A549 (cell line): ENCODE measurements around the gene PTPN9. TPM values are rescaled to one million over a fixed set of nuclear protein-coding genes. Genes with fewer than 3 reads are reported as not detected.

Experiments
- ATAC-seq, 2 experiments: fragments of 200-7000 bp in 1 of 2; fragments of >200 bp in 1 of 2; cut with Nextera tagmentation in 1 of 2; cut with Tn5 transposase in 1 of 2; 3 replicates each; pipeline versions ENCODE4 v1.8.0 to v1.9.1; 2018 to 2020; ENCODE audit warnings: mild to moderate bottlenecking in 1 of 2, moderate library complexity in 1 of 2
- CTCF ChIA-PET: fragments of 300-600 bp; sonication (Branson Sonifier 250); formaldehyde crosslinking; extraction: SDS; loops from one replicate; lab custom pipeline; 2021; ENCODE audit warnings: antibody characterized with exemption, inconsistent platforms; lab: Yijun Ruan, JAX
- POLR2A ChIA-PET: fragments of 350-600 bp; formaldehyde crosslinking; extraction: SDS; loops from one replicate; lab custom pipeline; 2021; ENCODE audit warnings: antibody characterized with exemption, inconsistent platforms; lab: Yijun Ruan, JAX
- DNase-seq, 2 experiments: peaks; one replicate each; pipeline versions ENCODE4 v3.0.0 to v3.0.0-alpha.2; 2011 to 2016; ENCODE audit warnings: low read depth in 1 of 2, low spot score in 1 of 2
- FAIRE-seq: peaks from 2 replicates; lab custom pipeline; 2011; peaks lifted over from hg19 to GRCh38; lab: Jason Lieb, UNC
- H3K27ac ChIP-seq, 2 experiments: fragments of >200 bp; sonication (Bioruptor Twin); formaldehyde crosslinking; 3 replicates each; pipeline ENCODE4 v1.5.1; 2016 to 2017
- H3K4me1 ChIP-seq: fragments of >200 bp; sonication (Bioruptor Twin); formaldehyde crosslinking; 3 replicates; pipeline ENCODE4 v1.6.1; 2016
- H3K4me2 ChIP-seq: fragments of >200 bp; sonication (Bioruptor Twin); formaldehyde crosslinking; 3 replicates; pipeline ENCODE4 v1.6.1; 2016
- H3K4me3 ChIP-seq: fragments of >200 bp; sonication (Bioruptor Twin); formaldehyde crosslinking; 3 replicates; pipeline ENCODE4 v1.5.1; 2016
- H3K9me3 ChIP-seq: fragments of >200 bp; sonication (Bioruptor Twin); formaldehyde crosslinking; 3 replicates; pipeline ENCODE4 v1.6.1; 2016
- ATOH8 ChIP-seq: fragments of 250-450 bp; sonication (Bioruptor Pico); IDR thresholded peaks from 2 replicates; pipeline ENCODE4 v1.5.0; 2020; ENCODE audit warnings: low read depth, mild to moderate bottlenecking, moderate library complexity
- CBX2 ChIP-seq: fragments of 200-600 bp; sonication (generic); IDR thresholded peaks from 2 replicates; pipeline ENCODE4 v1.6.1; 2016; ENCODE audit warnings: low read depth, mild to moderate bottlenecking, borderline replicate concordance
- CHD4 ChIP-seq: fragments of 200-600 bp; sonication (generic); IDR thresholded peaks from 2 replicates; pipeline ENCODE4 v1.6.1; 2016; ENCODE audit warnings: antibody characterized with exemption, mild to moderate bottlenecking, borderline replicate concordance
- EHMT2 ChIP-seq: fragments of 200-600 bp; sonication (generic); IDR thresholded peaks from 2 replicates; pipeline ENCODE4 v1.6.1; 2016; ENCODE audit warnings: antibody characterized with exemption, low read depth, mild to moderate bottlenecking, moderate library complexity
- ELK1 ChIP-seq: fragments of 150-350 bp; IDR thresholded peaks from 2 replicates; pipeline ENCODE4 v1.6.1; 2014; ENCODE audit warnings: low read depth, mild to moderate bottlenecking, low read length
- FOSB ChIP-seq: fragments of 250-450 bp; sonication (Bioruptor Pico); IDR thresholded peaks from 2 replicates; pipeline ENCODE4 v1.5.0; 2020; ENCODE audit warnings: mild to moderate bottlenecking, moderate library complexity
- HOXA7 ChIP-seq: fragments of 250-450 bp; sonication (Bioruptor Pico); IDR thresholded peaks from 2 replicates; pipeline ENCODE4 v1.5.0; 2020; ENCODE audit warnings: mild to moderate bottlenecking, moderate library complexity
- JUN ChIP-seq, 2 experiments: fragments of >200 bp; sonication (Bioruptor Twin); formaldehyde crosslinking; IDR thresholded peaks; 2 replicates in 1 of 2; 3 replicates in 1 of 2; pipeline ENCODE4 v1.6.1; 2016 to 2017
- MAFK ChIP-seq: fragments of 450-650 bp; IDR thresholded peaks from 2 replicates; pipeline ENCODE4 v1.6.1; 2014; ENCODE audit not compliant: partially characterized antibody
- MAX ChIP-seq: IDR thresholded peaks from 2 replicates; pipeline ENCODE4 v1.6.1; 2012
- NPAS2 ChIP-seq: fragments of 250-450 bp; sonication (Bioruptor Pico); IDR thresholded peaks from 2 replicates; pipeline ENCODE4 v1.8.0; 2022; ENCODE audit warnings: mild to moderate bottlenecking, moderate library complexity, borderline replicate concordance
- NR3C1 ChIP-seq: fragments of >200 bp; sonication (Bioruptor Twin); formaldehyde crosslinking; IDR thresholded peaks from 3 replicates; pipeline ENCODE4 v1.6.1; 2017
- POLR2A ChIP-seq: IDR thresholded peaks from 2 replicates; pipeline ENCODE4 v1.6.1; 2012; ENCODE audit warnings: mild to moderate bottlenecking, low read length
- POLR2AphosphoS2 ChIP-seq: conservative IDR thresholded peaks from 2 replicates; pipeline ENCODE4 v1.6.1; 2012; ENCODE audit warnings: low read length, improper control_type of control experiment, inconsistent platforms
- RAD21 ChIP-seq, 2 experiments: fragments of >200 bp in 1 of 2; sonication (Bioruptor Twin) in 1 of 2; formaldehyde crosslinking in 1 of 2; IDR thresholded peaks in 1 of 2; conservative IDR thresholded peaks in 1 of 2; 2 replicates in 1 of 2; 3 replicates in 1 of 2; pipeline ENCODE4 v1.6.1; 2012 to 2018; ENCODE audit warnings: inconsistent platforms in 1 of 2
- RARB ChIP-seq: fragments of 250-450 bp; sonication (Bioruptor Pico); IDR thresholded peaks from 2 replicates; pipeline ENCODE4 v1.8.0; 2021; ENCODE audit warnings: mild to moderate bottlenecking, moderate library complexity
- RCOR1 ChIP-seq: fragments of 150-350 bp; IDR thresholded peaks from 2 replicates; pipeline ENCODE4 v1.6.1; 2014; ENCODE audit warnings: antibody characterized with exemption, low read length, low read depth
- RFX5 ChIP-seq: fragments of 450-650 bp; IDR thresholded peaks from 2 replicates; pipeline ENCODE4 v1.7.1; 2014; ENCODE audit warnings: antibody characterized with exemption, mild to moderate bottlenecking, moderate library complexity
- RNF2 ChIP-seq: fragments of 200-600 bp; sonication (generic); IDR thresholded peaks from 2 replicates; pipeline ENCODE4 v1.6.1; 2016; ENCODE audit warnings: low read depth, mild to moderate bottlenecking, antibody characterized with exemption, moderate library complexity, borderline replicate concordance
- TP53 ChIP-seq: fragments of 250-450 bp; sonication (Bioruptor Pico); IDR thresholded peaks from 2 replicates; pipeline ENCODE4 v1.5.0; 2021; ENCODE audit warnings: mild to moderate bottlenecking, moderate library complexity
- USF2 ChIP-seq: fragments of 450-650 bp; IDR thresholded peaks from 2 replicates; pipeline ENCODE4 v1.6.1; 2014; ENCODE audit warnings: antibody characterized with exemption
- ZC3H11A ChIP-seq: fragments of 450-650 bp; IDR thresholded peaks from 2 replicates; pipeline ENCODE4 v1.6.1; 2014; ENCODE audit warnings: antibody characterized with exemption, mild to moderate bottlenecking
- ZFP36 ChIP-seq: fragments of 450-650 bp; IDR thresholded peaks from 2 replicates; pipeline ENCODE4 v1.6.1; 2014; ENCODE audit warnings: borderline replicate concordance; ENCODE audit not compliant: partially characterized antibody
- ZNF302 ChIP-seq: fragments of 250-450 bp; sonication (Bioruptor Pico); IDR thresholded peaks from 2 replicates; pipeline ENCODE4 v1.9.0; 2021; ENCODE audit warnings: inconsistent platforms, mild to moderate bottlenecking, moderate library complexity
- WGBS: methylation state at CpG from one replicate; pipeline ENCODE4 v1.1.6; 2017; ENCODE audit errors: missing lambda C conversion rate; 5-methylcytosine and 5-hydroxymethylcytosine counted together
- polyA plus RNA-seq, 4 experiments: library from polyadenylated mRNA; depleted of rRNA in 3 of 4; stranded (reverse); fragments of >200 nt; fragmentation: RNase III in 1 of 4; extraction: RNeasy Plus Mini Kit Qiagen cat#74134 plus additional on column Dnase treatment in 1 of 4; gene quantifications; 2 replicates in 3 of 4; 3 replicates in 1 of 4; pipeline ENCODE4 v1.2.3, GENCODE V29; 2011 to 2017

The PTPN9 gene
- polyA plus RNA-seq, 2 of the 4 experiments (the other 2 are of a cell fraction) = 29.5 to 60.2 TPM

GRCh38 chr15:75625542-75626347, 46.6 kb upstream of the PTPN9 start, which contains the start of gene SNUPN (continued):
- TF ChIP-seq POLR2AphosphoS2 = no peak
- TF ChIP-seq RCOR1 = no peak
- no peak for TF ChIP-seq ZFP36
- no peak for TF ChIP-seq FOSB (CRISPR knock-in tag)
- no peak for TF ChIP-seq RAD21 (conservative IDR thresholded peaks at IDR 0.05 in 1 of 2, IDR thresholded peaks at IDR 0.05 in 1 of 2)
- TF ChIP-seq RFX5 = no peak
- TF ChIP-seq ZC3H11A = no peak
- TF ChIP-seq ZNF302 (CRISPR knock-in tag) = no peak
- no peak for TF ChIP-seq CBX2
- no peak for TF ChIP-seq NPAS2
- no peak for TF ChIP-seq NR3C1
- peak; percentile 90 for TF ChIP-seq POLR2A
- TF ChIP-seq HOXA7 (CRISPR knock-in tag) = no peak
- peak; percentile 78 to 87 for TF ChIP-seq JUN (IDR thresholded peaks at IDR 0.05)
- peak; percentile 15; the same call in 1 of the 2 replicates for TF ChIP-seq USF2
- no peak for TF ChIP-seq ATOH8 (CRISPR knock-in tag)
- TF ChIP-seq CHD4 = 0 out of 2 replicates have a peak, but pooled peaks have one; percentile 42
- TF ChIP-seq RNF2 = no peak
- peak; percentile 41 for TF ChIP-seq MAFK

GRCh38 chr15:75622505-75622904, 43.4 kb upstream of the PTPN9 start:
- DNase-seq (no peak), ATAC-seq (no peak), FAIRE-seq (no peak)
- TF ChIP-seq MAX = no peak
- TF ChIP-seq TP53 (CRISPR knock-in tag) = no peak
- no peak for TF ChIP-seq ELK1
- TF ChIP-seq EHMT2 = no peak
- no peak for TF ChIP-seq RARB (CRISPR knock-in tag)
- peaks cover 28% of the 10 kb centered on the region for H3K4me1 ChIP-seq
- 57% methylated on average over 2 of the region's 2 CpGs for WGBS
- POLR2A ChIA-PET = no interaction called here
- H3K4me2 ChIP-seq = no peak overlapping the region
- no peak overlapping the region for H3K4me3 ChIP-seq
- no peaks in the 10 kb centered on the region for H3K9me3 ChIP-seq
- no peak overlapping the region for H3K27ac ChIP-seq
- CTCF ChIA-PET = interaction anchor here (1.3 to 3.0 kb wide), 3 partner anchors 16 to 255 kb away, joined by 3 to 14 read pairs (median 6); partner anchors contain the start of genes IMP3 and MAN2C1
